Renal cortex interstitium (tissue), 11 donors: ENCODE measurements around the gene ISYNA1. TPM values are rescaled to one million over a fixed set of nuclear protein-coding genes. Genes with fewer than 3 reads are reported as not detected.

Experiments
- DNase-seq, 11 donors: peaks; one replicate each; pipeline ENCODE4 v3.0.0-alpha.2; 2013; ENCODE audit warnings: low read depth in 9 of 11, low spot score in 4 of 11; ENCODE audit errors: extremely low read depth in 1 of 11
- polyA plus RNA-seq, 3 donors: library from polyadenylated mRNA; unstranded; fragments of 120-200 nt; gene quantifications; one replicate each; pipeline ENCODE4 v1.2.1, GENCODE V29; 2013; ENCODE audit not compliant: insufficient read length in 3 of 3

ISYNA1 gene
- polyA plus RNA-seq, 3 donors: 104 to 133 (median 123) TPM

DNA sequence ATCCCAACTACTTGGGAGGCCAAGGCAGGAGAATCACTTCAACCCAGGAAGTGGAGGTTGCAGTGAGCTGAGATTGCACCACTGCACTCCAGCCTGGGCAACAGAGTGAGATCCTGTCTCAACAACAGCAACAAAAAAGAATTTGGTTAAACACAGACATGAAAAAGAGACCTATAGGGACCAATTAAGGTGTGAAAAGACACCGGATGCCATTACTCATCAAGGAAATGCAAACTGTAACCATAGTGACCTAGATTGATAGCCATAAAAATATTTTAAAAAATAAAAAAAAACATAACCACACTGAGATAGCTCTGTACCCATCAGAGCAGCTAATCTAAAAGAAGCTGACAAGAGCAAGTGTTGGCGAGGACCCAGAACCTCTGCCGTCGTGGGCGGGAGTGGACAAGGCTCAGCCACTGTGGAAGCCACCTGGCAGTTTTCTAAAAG lies 37.1 kb upstream of the ISYNA1 start:
- no peak for DNase-seq

DNA sequence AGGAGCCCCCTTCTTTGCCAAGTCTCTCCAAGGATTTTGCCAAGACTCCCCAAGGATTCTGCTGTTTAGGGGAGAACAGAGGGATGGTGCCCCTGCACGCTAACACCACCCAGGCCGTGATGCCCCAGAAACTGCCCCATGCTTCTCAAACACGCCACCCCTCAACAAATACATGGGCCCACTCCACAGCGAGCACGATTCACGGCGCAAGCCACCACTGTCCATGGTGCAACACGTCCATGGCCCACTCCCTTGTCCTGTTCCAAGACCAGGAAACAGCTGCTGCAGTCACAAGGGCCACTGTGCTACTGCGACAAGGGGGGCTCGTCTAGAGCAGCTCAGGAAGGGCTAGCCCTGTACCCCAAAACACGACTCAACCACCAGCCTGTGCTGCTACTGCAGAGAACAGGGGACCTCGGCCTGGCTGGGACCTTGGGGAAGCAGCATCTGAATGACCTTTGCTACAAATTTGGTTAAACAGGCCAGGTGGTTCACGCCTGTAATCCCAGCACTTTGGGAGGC lies 36.5 kb upstream of the ISYNA1 start:
- DNase-seq: no peak

DNA sequence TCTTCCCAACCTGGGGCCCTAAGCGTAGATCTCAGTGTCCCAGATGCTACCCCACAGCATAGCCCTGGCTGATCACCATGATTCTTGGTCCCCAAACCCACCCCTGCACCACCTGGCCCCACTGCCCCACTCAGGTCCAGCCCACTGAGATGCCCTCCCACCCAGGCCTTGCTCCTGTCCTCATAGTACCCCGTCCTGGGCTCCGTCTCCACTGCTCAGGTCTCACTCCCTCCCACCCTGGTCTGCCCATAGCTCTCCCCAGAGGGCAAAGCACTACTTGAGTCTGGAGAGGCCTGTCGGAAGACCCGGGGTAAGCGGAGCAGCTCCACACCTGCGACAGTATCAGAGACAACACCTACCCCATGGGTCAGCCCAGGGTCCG lies 35.8 kb upstream of the ISYNA1 start:
- DNase-seq: no peak

DNA sequence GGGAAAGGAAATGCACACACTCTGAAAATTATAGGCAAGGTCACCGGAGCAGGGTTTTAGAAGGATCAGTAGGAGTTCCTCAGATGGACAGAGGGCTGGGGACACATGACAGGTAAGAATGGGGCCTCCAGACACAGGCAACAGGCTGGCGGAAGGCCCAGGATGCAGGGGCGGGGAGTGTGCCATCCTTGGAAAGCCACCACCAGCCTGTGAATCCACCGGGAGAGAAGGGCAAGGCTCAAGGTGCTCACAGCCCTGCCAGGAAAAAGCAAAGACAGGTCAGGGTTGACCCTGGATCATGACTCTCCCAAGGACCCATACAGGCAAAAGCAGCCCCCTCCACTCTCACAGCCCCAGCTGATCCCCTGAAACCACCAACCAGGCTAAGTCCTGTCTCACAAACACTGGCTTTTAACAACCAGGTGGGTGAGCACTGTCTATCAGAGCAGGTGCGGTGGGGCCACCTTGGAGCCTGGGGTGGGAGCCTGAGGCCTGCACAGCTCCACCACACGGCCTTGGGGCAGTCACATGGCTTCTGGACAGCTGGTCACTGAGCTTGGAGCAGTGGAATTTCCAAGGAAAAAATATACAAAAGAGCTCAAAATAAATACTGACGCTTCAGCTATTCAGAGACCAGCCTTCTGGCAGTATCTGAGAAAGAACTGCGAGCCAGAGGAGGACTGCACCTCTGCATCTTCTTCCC lies 35.2 kb upstream of the ISYNA1 start:
- DNase-seq: no peak

DNA sequence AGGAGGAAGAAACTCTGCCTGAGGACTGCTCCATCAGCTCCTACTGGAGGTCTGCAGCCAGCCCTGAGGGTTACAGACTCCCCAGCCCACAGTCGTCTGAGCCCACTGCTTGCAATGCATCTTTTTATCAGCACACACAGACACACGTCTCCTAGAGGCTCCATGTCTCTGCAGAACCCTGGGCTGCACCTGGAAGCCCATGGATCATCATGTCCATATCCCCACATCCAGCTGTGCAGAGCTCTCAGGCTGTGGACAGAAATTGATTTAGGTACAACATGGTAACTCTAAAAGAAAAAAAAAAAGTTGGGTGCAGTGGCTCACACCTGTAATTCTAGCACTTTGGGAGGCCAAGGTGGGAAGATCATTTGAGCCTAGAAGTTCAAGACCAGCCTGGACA lies 32.9 kb upstream of the ISYNA1 start:
- no peak for DNase-seq

DNA sequence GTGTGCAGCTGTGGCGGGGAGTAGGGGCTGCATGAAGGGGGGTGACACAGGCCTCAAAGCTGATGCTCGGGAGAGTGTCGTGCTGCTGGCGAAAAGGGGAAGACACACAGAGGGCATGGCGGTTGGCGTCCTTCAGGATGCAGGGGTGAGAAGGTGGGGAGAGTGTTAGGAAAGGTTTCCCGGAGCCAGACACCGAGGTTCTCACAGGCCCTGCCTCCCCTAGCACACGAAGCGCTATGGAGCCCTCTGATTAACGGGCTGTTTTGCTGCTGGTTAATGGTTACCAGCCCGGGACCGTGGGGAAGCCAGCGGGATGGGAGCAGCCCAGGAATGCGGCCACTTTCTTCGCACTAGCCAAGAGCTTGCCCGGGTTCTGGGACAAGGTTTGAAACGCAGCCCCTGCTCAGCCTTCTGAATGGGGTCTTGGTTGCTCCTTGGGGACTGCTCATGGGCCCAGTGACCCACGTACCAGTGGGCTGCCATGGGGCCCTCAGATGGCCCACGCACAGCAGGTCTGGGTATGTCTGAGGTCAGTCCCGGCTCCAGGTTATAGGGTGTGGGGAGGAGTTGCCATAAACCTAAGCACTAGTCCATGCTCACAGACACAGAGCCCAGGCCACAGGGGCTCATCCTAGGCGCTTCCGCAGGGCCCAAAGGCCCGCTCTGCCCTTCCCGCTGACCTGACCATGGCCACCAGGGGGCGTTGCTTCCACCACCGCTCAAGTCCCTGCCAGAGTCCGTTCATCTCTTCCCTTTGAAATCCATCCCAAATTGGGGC lies 31.3 kb upstream of the ISYNA1 start:
- peak in 6 of 11 donors; percentile 42 to 66 (median 49) for DNase-seq

DNA sequence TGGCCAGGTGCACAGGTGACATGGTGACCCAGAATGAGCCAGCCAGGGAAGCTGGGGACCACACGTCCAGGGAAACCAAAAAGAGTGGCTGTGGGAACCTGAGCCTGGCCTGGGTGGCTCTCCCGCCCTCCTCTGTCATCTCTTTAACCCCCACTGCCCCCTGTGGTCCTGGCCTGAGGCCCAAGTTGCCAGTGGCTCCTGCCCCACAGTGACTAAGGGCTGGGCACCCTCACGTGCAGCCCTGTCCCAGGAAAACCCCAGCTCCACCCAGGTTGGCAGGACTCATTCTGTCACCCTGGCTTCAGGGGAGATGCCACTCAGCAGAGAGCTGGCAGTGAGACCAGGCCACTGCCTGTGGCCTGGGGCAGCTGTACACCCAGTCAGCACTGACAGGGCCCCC lies 30.6 kb upstream of the ISYNA1 start:
- DNase-seq: no peak

DNA sequence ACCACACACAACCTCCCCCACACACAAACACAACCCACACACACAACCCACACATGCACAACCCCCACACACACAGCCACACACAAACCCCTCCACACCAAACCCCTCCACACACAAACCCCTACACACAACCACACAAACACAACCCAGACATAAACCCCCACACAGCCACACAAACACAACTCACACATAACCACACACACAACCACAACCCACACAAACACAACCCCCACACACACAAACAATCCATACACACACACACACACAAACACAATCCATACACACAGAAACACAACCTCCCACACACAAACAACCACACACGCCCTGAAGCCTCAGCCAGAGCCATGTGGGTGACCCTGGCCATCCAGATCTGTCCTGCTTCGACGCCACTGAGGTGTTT lies 30.0 kb upstream of the ISYNA1 start:
- DNase-seq: no peak

DNA sequence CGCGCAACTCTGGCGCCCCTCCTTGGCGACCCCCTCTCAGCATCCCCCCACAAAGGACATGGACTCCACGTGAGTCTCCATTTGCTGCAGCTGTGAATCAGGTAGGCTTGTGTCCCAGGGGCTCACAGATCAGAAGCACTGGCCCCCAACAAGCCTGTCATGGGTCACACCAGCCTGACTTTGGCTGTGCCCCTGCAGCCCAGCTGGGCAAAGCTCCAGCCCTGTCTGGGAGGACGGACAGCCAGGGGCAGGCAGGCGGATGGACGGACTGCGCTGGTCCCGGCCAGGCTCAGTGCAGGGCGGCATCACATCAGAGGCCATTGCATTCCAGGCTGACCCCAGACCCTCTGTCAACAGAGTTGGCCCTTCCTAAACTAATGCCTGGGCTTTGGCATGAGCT lies 28.4 kb upstream of the ISYNA1 start:
- no peak for DNase-seq

DNA sequence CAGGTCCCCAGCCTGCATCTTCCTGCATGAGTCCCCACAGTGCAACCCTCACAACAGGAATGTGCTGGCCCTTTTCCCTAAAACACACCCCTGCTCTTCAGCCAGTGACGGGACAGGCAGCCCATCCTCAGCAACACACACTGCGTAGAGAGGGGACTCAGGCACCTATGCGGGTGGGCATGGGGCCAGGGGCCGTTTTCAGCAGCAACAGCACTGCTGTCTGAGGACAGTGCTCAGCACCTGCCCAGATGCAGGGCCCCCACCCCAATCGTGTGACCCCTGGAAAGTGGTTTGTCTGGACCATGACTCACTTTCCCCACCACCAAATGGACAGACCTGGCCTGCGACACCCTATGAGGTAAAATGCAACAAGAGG lies 28.0 kb upstream of the ISYNA1 start:
- no peak for DNase-seq

DNA sequence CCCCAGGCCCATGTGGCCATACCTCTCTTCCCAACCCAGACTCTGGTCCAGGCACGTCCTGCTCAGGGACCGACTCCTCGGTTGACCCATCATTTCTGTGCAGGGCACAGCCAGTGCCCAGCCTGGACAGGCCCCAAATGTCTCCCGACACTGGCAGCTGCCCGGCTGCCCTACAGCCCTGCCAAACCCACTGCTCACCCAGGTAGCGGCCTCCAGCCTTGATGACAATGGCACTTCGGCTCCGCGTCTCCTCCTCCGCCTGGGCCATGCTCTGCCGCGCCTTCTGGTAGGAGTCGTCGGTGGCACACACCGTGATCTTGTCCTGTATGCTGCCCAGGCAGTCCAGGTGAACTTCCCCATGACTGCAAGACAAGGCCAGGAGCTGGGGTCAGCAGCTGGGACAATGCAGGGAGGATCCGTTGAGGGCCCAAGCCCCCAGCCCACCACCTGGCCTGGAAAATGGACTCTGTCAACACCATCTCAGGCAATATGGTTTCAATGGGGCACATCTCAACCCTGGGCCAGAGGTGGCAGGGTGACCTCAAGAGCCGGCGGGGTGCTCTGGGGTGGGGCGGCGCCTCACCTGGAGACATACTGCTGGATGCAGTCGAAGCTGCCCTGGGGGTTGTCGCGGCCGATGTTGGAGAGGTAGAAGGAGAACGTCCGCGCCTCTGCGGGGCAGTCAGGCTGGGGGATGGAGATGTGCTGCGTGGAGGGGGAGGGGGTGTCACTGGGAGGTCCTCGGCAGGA lies 27.5 kb upstream of the ISYNA1 start:
- DNase-seq: no peak

DNA sequence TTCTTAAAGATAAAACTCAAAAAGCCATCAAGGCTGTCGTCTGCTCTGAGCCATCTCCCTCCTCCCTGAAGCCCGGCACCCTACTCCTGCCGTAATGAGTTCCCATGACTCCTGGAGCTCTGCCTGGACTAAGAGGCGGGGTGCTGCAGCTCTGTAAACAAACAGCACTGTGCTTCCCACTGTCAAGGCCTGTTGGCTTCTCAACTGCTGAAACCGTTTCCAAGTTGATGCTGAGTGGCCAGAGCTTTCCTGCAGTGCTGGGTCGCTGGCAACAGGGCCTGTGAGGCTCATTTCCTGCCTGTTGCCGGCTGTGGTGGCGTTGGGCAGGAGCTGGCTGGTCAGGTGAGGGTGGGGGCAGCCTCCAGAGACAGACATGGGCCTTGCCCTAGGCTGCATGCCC lies 26.7 kb upstream of the ISYNA1 start:
- peak in 1 of 11 donors; percentile 45 for DNase-seq

DNA sequence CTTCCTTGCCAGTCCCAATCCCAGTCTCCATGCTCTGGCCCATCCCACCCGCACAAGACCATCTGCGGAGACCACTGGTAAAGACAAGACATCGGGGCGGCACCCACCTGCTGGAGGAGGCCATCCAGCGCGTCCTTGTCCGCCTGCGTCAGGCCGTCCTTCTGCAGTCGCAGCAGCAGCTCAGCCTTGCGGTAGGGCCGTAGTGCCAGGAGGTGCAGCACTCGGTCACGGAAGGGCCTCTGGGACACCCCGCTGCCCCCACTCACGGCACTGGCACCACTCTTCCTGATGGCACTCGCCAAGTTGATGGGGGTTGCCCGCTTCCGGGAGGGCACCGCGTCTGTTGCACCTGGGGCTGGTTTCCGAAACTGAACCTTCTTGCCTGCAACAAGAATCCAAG lies 23.5 kb upstream of the ISYNA1 start:
- no peak for DNase-seq

DNA sequence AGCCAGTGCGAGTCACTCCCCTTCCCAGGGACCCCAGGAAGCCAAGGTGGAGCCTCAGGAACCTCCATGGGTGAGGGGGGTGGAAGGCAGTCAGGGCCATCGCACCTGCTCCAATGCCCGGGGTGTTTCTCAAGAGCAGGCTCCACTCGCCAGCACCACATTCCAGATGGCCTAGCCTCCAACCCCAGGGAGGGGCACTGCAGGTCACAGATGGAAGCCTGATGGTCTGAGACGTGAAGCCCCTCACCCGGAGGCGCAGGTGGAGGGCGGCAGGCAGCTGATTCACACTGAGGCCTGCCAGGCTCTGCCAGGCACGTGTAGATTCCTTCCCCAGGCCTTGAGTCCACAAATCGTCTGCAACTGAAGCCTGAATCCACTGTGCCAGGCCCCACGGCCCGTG lies 23.0 kb upstream of the ISYNA1 start:
- DNase-seq: no peak

DNA sequence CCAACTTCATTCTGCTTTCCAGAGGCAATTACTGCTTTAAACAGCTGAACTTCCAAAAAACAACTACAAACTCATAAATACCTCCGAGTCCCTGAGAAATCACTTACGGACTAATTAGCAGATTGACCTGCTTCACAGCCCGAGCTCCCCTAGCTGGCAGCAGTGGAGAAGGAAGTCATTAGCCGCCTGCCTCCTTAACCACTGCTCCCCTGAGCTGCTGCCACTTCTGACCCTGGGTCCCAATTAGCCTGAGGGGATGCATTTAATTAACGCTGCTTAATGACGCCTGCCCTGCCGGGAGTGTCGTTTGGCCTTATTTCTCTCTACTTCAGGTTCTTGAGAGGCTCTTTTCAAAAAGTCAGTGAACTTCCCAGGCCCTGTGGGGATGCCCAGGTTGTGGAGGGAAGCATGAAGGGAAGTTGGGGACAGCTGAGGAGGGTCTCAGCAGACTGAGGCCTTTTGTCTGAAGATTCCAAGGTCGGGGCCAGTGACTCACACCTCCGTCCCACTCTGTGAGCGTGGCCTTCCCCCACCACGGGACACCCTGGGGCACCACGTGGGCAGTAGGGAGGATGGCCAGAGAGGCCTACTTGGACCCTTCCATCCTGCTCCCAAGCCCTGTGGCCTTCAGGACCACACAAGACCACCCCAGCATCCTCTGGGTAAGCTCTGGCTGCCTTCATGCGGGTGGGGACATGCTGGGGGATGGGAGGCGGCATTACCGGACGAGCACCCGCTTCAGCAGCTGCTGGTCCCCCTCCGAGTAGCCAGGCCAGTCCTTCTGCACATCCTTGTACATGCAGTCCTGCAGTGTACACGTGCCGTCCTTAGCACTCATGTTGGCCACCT lies 19.8 kb upstream of the ISYNA1 start:
- no peak for DNase-seq

DNA sequence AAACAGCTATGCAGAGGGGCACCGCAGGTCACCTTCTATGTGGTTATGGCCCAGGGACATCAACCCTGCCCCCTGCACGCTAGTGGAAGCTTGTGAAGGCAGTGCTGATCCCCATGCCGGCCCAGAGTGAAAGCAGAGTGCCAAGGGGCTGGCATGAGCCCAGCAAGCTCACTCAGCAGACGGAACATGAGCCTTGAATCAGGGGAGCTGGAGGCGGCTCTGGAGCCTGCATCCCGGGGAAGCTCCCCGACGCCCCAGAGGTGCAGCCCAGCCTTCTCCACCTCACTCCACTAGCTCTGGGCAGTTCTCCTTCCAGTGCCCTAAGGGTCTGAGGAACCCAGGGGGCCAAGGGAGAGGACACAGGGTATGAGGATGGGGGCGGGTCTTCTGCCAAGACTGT lies 19.0 kb upstream of the ISYNA1 start:
- DNase-seq: no peak

DNA sequence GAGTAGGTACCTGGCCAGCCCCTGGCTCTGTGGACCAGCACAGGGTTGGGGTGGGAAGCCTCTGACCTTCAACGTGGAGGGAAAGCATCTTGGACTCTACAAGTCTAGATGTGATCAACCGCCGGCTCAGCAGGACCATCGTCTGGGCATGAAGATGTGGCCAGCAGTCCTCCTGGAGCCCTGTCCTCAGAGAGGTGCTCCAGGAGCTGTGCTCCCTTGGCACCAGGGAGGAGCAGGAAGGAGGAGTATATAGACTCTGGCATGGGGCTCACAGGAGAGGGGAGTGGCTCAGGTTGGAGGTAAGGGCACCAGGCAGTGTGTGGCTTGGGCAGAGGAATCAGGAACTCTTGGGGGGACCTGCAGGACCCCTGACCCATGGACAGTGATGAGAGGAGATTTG lies 18.3 kb upstream of the ISYNA1 start:
- no peak for DNase-seq

DNA sequence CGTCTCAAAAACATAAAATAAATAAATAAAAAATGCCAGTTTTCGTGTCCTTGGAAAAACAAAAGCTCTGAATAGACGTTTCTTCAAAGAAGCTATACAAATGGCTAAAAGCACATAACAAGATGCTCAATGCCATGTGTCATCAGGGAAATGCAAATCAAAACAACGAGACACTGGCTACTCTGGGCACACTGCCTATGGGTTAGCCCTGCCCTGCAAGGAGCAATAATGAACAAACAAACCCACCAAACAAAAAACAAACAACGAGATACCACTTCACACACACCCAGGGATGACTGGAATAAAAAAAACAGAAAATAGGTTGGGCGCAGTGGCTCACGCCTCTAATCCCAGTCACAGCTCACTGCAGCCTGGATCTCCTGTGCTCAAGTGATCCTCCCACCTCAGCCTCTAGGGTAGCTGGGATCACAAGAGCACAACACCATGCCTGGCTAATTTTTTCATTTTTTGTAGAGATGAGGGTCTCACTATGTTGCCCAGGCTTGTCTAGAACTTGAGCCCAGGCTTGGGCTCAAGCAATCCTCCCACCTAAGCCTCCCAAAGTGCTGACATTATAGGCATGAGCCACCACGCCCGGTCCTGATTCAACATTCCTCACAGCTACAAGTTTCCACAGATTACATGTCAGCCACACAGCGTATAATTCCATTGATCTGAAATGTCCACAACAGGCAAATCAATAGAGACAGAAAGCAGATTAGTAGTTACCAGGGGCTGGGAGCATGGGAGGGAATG lies 15.5 kb upstream of the ISYNA1 start:
- no peak for DNase-seq
